ENCODE data around the gene FOXP1.

The FOXP1 gene

DNA sequence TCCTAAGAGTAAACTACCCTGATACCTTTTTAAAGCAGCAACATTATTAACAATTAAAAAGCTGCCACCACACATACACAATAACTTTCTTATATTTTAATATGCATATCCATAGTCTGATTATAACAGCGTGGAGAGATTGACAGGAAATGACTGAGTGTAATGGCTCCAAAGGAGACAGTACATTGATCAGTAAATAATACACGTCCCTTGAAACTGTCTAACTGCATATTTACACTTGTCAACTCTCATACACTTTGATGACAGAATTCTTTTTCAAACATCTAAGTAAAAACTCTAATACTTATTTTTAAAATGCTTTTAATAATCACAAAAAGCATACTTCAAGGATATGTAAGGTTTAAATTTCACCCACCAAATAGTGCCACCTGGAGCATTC is 99.5 kb downstream of the FOXP1 start:
- H3K36me3 ChIP-seq (replicated peaks): no peaks in the 10 kb centered on the region
- in situ Hi-C loops (cut with HindIII; ENCODE audit: low pct_ligation_motif_present, low sequenced_read_pairs): no loop called here
- no peak for DNase-seq
- H3K27me3 ChIP-seq (replicated peaks): no peaks in the 10 kb centered on the region
- TF ChIP-seq, protein P1, sequence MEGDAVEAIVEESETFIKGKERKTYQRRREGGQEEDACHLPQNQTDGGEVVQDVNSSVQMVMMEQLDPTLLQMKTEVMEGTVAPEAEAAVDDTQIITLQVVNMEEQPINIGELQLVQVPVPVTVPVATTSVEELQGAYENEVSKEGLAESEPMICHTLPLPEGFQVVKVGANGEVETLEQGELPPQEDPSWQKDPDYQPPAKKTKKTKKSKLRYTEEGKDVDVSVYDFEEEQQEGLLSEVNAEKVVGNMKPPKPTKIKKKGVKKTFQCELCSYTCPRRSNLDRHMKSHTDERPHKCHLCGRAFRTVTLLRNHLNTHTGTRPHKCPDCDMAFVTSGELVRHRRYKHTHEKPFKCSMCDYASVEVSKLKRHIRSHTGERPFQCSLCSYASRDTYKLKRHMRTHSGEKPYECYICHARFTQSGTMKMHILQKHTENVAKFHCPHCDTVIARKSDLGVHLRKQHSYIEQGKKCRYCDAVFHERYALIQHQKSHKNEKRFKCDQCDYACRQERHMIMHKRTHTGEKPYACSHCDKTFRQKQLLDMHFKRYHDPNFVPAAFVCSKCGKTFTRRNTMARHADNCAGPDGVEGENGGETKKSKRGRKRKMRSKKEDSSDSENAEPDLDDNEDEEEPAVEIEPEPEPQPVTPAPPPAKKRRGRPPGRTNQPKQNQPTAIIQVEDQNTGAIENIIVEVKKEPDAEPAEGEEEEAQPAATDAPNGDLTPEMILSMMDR (IDR thresholded peaks at IDR 0.05; ENCODE audit: low read depth, low read length, missing control alignments): no peak
- no peak overlapping the region for H3K27ac ChIP-seq
- no peak overlapping the region for H3K4me3 ChIP-seq (ENCODE audit: low read depth, low read length)

DNA sequence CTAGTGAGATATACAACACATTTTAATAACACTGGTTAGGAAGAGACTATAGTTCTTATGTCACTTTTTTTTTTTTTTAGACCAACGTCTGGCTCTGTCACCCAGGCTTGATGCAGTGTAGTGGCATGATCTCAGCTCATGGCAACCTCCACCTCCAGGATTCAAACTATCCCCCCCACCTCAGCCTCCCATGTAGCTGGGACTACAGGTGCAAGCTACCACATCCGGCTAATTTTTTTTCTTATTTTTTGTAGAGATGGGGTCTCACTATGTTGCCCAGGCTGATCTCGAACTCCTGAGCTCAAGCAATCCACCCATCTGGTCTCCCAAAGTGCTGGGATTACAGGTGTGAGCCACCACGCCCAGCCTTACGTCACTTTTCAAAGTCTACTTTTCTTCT is 100.8 kb downstream of the FOXP1 start:
- TF ChIP-seq, protein P1 (IDR thresholded peaks at IDR 0.05; ENCODE audit: low read depth, low read length, missing control alignments): no peak
- DNase-seq: no peak
- in situ Hi-C loops (cut with HindIII; ENCODE audit: low pct_ligation_motif_present, low sequenced_read_pairs): no loop called here
- Histone ChIP-seq H3K27me3 (replicated peaks) (no peaks in the 10 kb centered on the region), H3K4me3 (ENCODE audit: low read depth, low read length) (no peak overlapping the region), H3K27ac (no peak overlapping the region), H3K36me3 (replicated peaks) (no peaks in the 10 kb centered on the region)

DNA sequence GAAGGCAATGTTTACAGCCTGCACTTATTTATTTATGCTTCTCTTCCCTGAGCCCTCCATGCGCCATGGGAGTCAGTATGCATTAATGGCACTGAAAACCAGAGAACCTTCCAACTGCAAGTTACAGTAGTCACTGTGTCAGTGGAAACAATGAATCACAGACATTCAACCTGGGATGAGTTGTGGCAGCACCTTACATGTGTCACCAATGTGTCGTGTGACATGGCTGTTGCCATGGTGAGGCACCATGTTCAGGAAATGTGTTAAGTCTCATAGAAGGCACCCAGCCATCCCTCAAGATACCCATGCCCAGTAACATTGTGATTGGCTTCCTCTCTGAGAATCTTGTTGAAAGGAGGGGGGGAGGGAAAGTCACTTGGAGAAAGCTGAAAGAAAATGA is 105.0 kb downstream of the FOXP1 start:
- no peaks in the 10 kb centered on the region for H3K36me3 ChIP-seq (replicated peaks)
- DNase-seq: no peak
- H3K27me3 ChIP-seq (replicated peaks): no peaks in the 10 kb centered on the region
- in situ Hi-C loops (cut with HindIII; ENCODE audit: low pct_ligation_motif_present, low sequenced_read_pairs): no loop called here
- H3K4me3 ChIP-seq (ENCODE audit: low read depth, low read length): no peak overlapping the region
- no peak overlapping the region for H3K27ac ChIP-seq
- TF ChIP-seq, protein P1 (IDR thresholded peaks at IDR 0.05; ENCODE audit: low read depth, low read length, missing control alignments): no peak

DNA sequence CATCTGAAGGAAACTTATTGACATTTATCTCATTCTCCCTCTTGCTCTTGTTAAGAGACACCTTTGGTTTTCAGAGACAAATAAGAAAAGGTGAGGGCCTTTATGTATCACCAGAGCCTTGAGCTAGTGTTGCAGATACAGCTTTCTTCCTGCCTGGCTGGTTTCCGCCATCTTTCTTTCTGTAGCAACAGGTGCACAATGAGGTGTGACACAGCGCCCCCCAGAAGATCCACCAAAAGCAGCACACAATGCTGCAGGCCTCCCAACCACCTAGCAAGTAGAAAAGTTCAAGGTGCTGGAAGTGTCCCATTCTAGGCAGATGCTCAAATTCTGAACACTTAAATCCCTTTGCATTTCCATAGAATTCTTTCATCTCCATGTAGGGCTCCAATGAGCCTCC is 106.6 kb downstream of the FOXP1 start:
- H3K27me3 ChIP-seq (replicated peaks): no peaks in the 10 kb centered on the region
- H3K4me3 ChIP-seq (ENCODE audit: low read depth, low read length): no peak overlapping the region
- no peaks in the 10 kb centered on the region for H3K36me3 ChIP-seq (replicated peaks)
- TF ChIP-seq, protein P1 (IDR thresholded peaks at IDR 0.05; ENCODE audit: low read depth, low read length, missing control alignments): no peak
- DNase-seq: no peak
- in situ Hi-C loops (cut with HindIII; ENCODE audit: low pct_ligation_motif_present, low sequenced_read_pairs): no loop called here
- no peak overlapping the region for H3K27ac ChIP-seq

DNA sequence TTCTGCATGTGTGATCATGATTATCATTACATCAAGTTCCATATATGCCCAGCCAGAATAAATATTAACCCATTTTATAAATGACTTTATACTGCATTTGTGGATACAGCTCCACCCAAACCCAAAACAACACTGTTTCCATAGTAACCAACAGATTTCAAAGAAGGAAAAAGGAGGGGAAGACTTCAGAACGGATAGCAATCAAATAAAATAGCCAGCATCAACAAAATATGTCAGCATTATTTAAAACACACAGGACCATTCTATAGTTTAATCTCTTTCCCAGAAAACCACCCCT is 114.4 kb downstream of the FOXP1 start:
- no peak overlapping the region for H3K27ac ChIP-seq
- in situ Hi-C loops (cut with HindIII; ENCODE audit: low pct_ligation_motif_present, low sequenced_read_pairs): no loop called here
- TF ChIP-seq, protein P1 (IDR thresholded peaks at IDR 0.05; ENCODE audit: low read depth, low read length, missing control alignments): no peak

DNA sequence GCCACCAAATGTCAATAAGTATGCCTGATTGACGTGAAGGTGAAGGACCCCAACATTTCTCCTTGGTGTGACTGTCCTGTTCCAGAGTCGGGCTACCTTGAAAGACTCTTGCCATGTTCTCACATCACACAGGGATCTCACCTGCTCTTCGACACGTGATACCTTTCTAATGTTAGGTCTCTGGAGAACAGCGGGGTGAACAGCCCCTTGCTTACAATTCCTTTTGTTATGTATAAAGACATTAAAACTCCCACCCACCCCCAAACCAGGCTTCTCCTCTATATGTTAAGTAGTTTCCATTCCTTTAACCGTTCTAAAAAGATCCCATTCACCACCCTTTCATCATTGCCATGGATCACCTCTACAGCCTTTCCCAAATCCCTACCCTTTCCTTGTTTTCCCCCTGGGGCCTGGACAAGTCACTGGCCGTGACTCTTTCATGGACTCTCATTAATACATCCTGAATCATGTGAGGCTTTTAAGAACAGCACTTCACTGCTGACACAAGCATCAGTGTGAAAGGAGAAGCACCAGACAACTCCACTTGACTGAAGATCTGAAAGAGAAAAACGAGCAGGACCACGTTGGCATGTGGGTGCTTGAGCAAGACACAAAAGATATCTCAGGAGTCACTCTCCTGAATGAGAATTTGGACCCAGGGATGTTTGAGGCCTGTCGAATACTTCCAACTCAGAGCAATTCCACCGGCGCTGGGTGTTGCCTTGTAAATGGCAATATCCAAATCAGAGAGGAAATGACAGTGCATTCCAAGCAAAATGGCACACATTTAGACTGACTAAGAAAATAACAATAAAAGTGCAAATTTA is 115.0 kb downstream of the FOXP1 start:
- no peak overlapping the region for H3K4me3 ChIP-seq (ENCODE audit: low read depth, low read length)
- H3K27ac ChIP-seq: no peak overlapping the region
- no peaks in the 10 kb centered on the region for H3K36me3 ChIP-seq (replicated peaks)
- TF ChIP-seq, protein P1 (IDR thresholded peaks at IDR 0.05; ENCODE audit: low read depth, low read length, missing control alignments): no peak
- no peak for DNase-seq
- H3K27me3 ChIP-seq (replicated peaks): no peaks in the 10 kb centered on the region
- in situ Hi-C loops (cut with HindIII; ENCODE audit: low pct_ligation_motif_present, low sequenced_read_pairs): no loop called here

More for the DNA sequence above, 114.4 kb downstream of the FOXP1 start:
- no peaks in the 10 kb centered on the region for H3K36me3 ChIP-seq (replicated peaks)
- no peaks in the 10 kb centered on the region for H3K27me3 ChIP-seq (replicated peaks)
- DNase-seq: no peak
- H3K4me3 ChIP-seq (ENCODE audit: low read depth, low read length): no peak overlapping the region
